Prostate gland (tissue), 2 donors: ENCODE results near the gene CSNK1D. TPM values are rescaled to one million over a fixed set of nuclear protein-coding genes. Genes with fewer than 3 reads are reported as not detected.

Experiments used
- DNase-seq: peaks from one replicate; pipeline ENCODE4 v3.0.0-alpha.2; 2019; ENCODE audit warnings: low spot score
- H3K27ac ChIP-seq, 2 donors: fragments of 200-600 bp; sonication (generic); 2 replicates each; pipeline ENCODE4 v1.5.1; 2017 to 2019
- H3K27me3 ChIP-seq: fragments of 200-600 bp; sonication (generic); replicated peaks from 2 replicates; pipeline ENCODE4 v1.5.1; 2019; ENCODE audit not compliant: insufficient read depth
- H3K36me3 ChIP-seq, 2 donors: fragments of 200-600 bp; sonication (generic); 1 replicate in 1 of 2; 2 replicates in 1 of 2; pipeline versions ENCODE4 v1.5.1 to v1.8.1; 2017 to 2019
- H3K4me1 ChIP-seq: fragments of 200-600 bp; sonication (generic); replicated peaks from 2 replicates; pipeline ENCODE4 v1.5.1; 2019
- H3K4me3 ChIP-seq, 2 donors: fragments of 200-600 bp; sonication (generic); 2 replicates each; pipeline ENCODE4 v1.5.1; 2017 to 2019
- H3K9me3 ChIP-seq: fragments of 200-600 bp; sonication (generic); 2 replicates; pipeline ENCODE4 v1.5.1; 2017
- CTCF ChIP-seq, 4 experiments: fragments of 200-600 bp in 2 of 4; fragments of 450-650 bp in 2 of 4; sonication (generic) in 2 of 4; IDR thresholded peaks; 1 replicate in 3 of 4; 2 replicates in 1 of 4; pipeline ENCODE4 v1.5.1; 2016 to 2019; ENCODE audit warnings: antibody characterized with exemption in 4 of 4, mild to moderate bottlenecking in 2 of 4, moderate library complexity in 2 of 4
- POLR2A ChIP-seq: fragments of 450-650 bp; IDR thresholded peaks from one replicate; pipeline ENCODE4 v1.6.1; 2016; ENCODE audit warnings: antibody characterized with exemption, mild to moderate bottlenecking
- POLR2AphosphoS5 ChIP-seq: sonication (generic); formaldehyde crosslinking; IDR thresholded peaks from one replicate; pipeline ENCODE4 v1.6.1; 2017; ENCODE audit warnings: antibody characterized with exemption
- WGBS: methylation state at CpG from one replicate; pipeline ENCODE4 v1.1.5; 2018; 5-methylcytosine and 5-hydroxymethylcytosine counted together
- intact Hi-C: fragments of 100-400 bp; cut with DNase I; formaldehyde crosslinking; loops from one replicate; pipeline ENCODE4 v1.14.2; 2022
- total RNA-seq, 2 donors: library from RNA; depleted of rRNA; stranded (reverse); fragments of >200 nt; gene quantifications; one replicate each; pipeline ENCODE4 v1.1.0, GENCODE V29; 2016

CSNK1D gene
- total RNA-seq, 2 donors from 2014 or later = 80.3 to 155 TPM

- H3K4me1 ChIP-seq = peaks cover 43% of the 10 kb centered on the region
- H3K36me3 ChIP-seq = no peaks in the 10 kb centered on the region
- H3K27ac ChIP-seq = peak overlapping the region; percentile 84 to 98
- H3K27me3 ChIP-seq = no peaks in the 10 kb centered on the region
- peak overlapping the region in 1 of 2 donors; percentile 89 for H3K4me3 ChIP-seq
- intact Hi-C loops = no loop called here
- no peaks in the 10 kb centered on the region for H3K9me3 ChIP-seq
- WGBS = 71% methylated on average over 6 of the region's 6 CpGs
- no peak for DNase-seq
- TF ChIP-seq POLR2A (no peak), CTCF (IDR thresholded peaks at IDR 0.05) (no peak), POLR2AphosphoS5 (no peak)
Measured at GRCh38 chr17:82271401-82271800, 2.1 kb downstream of the CSNK1D start.

DNA sequence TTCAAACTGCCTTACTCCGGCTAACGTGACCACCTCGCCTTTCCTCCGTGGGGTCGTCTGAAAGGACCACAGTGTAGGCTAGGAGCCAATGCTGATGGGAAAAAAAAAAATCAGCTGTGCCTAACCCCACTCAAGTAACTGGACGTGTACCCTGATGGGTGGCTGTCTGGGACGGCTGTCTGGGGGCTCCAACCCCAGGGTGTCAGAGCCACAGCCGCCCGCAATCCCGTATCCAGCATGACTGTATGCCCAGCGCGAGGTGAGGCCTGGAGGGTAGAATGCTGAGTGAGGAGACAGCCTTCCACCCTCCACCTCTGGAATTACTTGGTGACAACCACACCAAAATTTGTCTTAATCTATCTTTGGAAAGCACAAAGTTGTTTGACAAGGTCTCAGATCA is 2.8 kb downstream of the CSNK1D start:
- intact Hi-C loops = no loop called here
- no peak for DNase-seq
- Histone ChIP-seq H3K4me3 (no peak overlapping the region), H3K4me1 (peaks cover 44% of the 10 kb centered on the region), H3K9me3 (no peaks in the 10 kb centered on the region), H3K27ac (peak overlapping the region; percentile 84 to 98), H3K36me3 (no peaks in the 10 kb centered on the region), H3K27me3 (no peaks in the 10 kb centered on the region)
- WGBS = 72% methylated on average over 12 of the region's 12 CpGs
- TF ChIP-seq CTCF (IDR thresholded peaks at IDR 0.05) (no peak), POLR2AphosphoS5 (no peak), POLR2A (no peak)

DNA sequence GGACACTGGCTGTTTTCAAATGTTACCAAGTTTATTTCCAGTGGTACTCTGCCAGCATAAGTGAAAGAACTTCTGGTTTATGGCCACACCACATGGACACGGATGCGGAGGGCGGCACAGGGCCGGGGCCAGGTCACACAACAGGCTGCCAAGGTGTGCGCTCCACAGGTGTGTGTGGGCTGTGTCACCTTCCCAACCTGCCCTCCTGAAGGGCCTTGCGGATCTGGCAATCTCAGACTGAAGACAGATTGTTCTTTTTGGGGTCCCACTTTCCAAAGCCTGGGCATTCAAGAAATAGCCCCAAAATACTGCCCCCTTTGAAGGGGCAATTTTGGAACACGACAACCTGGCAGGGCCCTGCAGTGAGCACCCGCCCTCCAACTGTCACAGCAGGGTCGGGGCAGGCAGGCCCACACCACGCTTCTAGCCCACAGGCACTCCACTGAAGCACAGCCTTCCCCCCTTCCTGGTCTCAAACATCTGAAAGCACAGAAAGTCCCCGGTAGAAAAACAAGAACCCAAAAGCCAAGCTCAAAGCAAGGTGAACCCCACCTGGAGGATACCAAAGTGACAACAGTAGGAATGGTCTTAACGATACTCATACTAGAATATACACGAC is 3.5 kb downstream of the CSNK1D start:
- peak overlapping the region; percentile 84 to 98 for H3K27ac ChIP-seq
- TF ChIP-seq POLR2A (no peak), CTCF (IDR thresholded peaks at IDR 0.05) (no peak), POLR2AphosphoS5 (no peak)

DNA sequence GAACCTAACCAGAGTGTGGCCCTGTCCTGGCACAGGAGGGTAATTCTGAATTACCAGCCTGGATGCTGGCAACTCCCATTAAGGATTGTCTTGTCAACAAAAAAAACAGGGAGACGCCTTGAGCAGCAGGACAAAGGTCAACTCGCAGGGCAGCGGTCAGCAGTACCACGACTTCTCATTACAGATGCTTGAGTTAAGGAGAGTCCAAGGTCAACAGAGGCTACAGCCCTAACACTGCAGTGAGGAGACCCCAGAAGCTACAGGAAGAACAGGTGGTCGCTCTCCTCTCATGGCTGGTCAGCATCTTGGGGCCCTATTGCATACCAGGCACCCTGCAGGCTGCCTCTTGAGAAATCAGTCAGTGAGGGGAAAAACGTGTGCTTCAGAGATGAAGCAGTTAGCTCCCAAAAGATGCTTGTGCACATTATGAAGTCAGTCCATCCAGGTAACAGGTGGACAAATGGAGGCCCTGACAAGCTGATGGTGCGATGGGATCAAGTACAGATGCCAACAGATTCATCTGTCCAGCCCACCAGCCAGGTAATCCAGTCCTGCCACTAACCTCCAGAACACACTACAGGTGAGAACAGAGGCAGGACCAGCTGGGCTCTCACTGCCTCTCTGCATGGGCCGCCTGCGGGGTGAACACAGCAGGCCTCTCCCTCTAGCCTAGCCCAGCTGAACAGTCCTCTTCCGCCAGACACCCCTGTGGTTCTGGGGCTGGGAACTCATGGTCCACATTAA is 4.2 kb downstream of the CSNK1D start:
- intact Hi-C loops = no loop called here
- Histone ChIP-seq H3K4me1 (peaks cover 41% of the 10 kb centered on the region), H3K27me3 (no peaks in the 10 kb centered on the region)

More for the DNA sequence above, 3.5 kb downstream of the CSNK1D start:
- 56% methylated on average over 10 of the region's 13 CpGs for WGBS
- Histone ChIP-seq H3K36me3 (peaks cover 0 to 4% of the 10 kb centered on the region in 2 donors), H3K27me3 (no peaks in the 10 kb centered on the region), H3K4me3 (peak overlapping the region in 1 of 2 donors; percentile 8), H3K9me3 (no peaks in the 10 kb centered on the region), H3K4me1 (peaks cover 44% of the 10 kb centered on the region)
- no peak for DNase-seq
- intact Hi-C loops = no loop called here

More for the DNA sequence above, 4.2 kb downstream of the CSNK1D start:
- peaks cover 0 to 9% of the 10 kb centered on the region in 2 donors for H3K36me3 ChIP-seq
- peak overlapping the region; percentile 84 to 98 for H3K27ac ChIP-seq
- TF ChIP-seq POLR2A (no peak), CTCF (IDR thresholded peaks at IDR 0.05) (no peak), POLR2AphosphoS5 (no peak)
- H3K9me3 ChIP-seq = no peaks in the 10 kb centered on the region
- 65% methylated on average over 10 of the region's 10 CpGs for WGBS
- H3K4me3 ChIP-seq = no peak overlapping the region
- DNase-seq = no peak
